ENCODE data around the gene FGD1. TPM values are rescaled to one million over a fixed set of nuclear protein-coding genes. Genes with fewer than 3 reads are reported as not detected.

The FGD1 gene
- total and polyA plus RNA-seq, 2 donors (not counting 3 experiments of a cell fraction or from before 2014, with no cell fraction given) = 6.3 to 19.6 TPM

GRCh38 chrX:54484666-54485065, 11.4 kb downstream of the FGD1 start:
- Histone ChIP-seq H3K9ac (replicated peaks; ENCODE audit: extremely low read depth, insufficient read depth, low read length) (no peak overlapping the region), H3K9me3 (replicated peaks; ENCODE audit: control insufficient read depth, insufficient read depth, low read length) (no peaks in the 10 kb centered on the region), H3K79me2 (ENCODE audit: control insufficient read depth, insufficient read depth, low read length) (peaks cover 2% of the 10 kb centered on the region), H3K4me3 (replicated peaks in 1 of 3; ENCODE audit: insufficient read depth in 1 of 3, low read depth in 1 of 3, low read length in 3 of 3) (no peak overlapping the region), H3K4me2 (ENCODE audit: insufficient read depth, low read length) (no peak overlapping the region), H3K9me1 (replicated peaks; ENCODE audit: control insufficient read depth, extremely low read depth, insufficient read depth, low read length) (no peaks in the 10 kb centered on the region), H3K4me1 (ENCODE audit: control insufficient read depth, extremely low read depth, insufficient read depth, low read length) (peaks cover 18% of the 10 kb centered on the region), H2AFZ (ENCODE audit: low read depth, low read length) (no peak overlapping the region), H3K27me3 (ENCODE audit: control insufficient read depth in 2 of 2, insufficient read depth in 2 of 2, low read length in 2 of 2) (no peaks in the 10 kb centered on the region), H4K20me1 (replicated peaks; ENCODE audit: control insufficient read depth, extremely low read depth, insufficient read depth, low read length) (no peaks in the 10 kb centered on the region), H3K27ac (ENCODE audit: insufficient read depth, low read depth, low read length) (no peak overlapping the region), H3K36me3 (ENCODE audit: control insufficient read depth in 2 of 2, extremely low read depth in 1 of 2, insufficient read depth in 2 of 2, low read length in 2 of 2) (no peaks in the 10 kb centered on the region)
- intact Hi-C loops (cut with micrococcal nuclease) = loop anchor here (1.0 kb wide), 1 partner anchor 8 kb away; no protein-coding TSS in a partner anchor
- no peak for DNase-seq (ENCODE audit: low read depth, low spot score)
- TF ChIP-seq JUN (IDR thresholded peaks at IDR 0.05; ENCODE audit: borderline replicate concordance, insufficient read depth, insufficient read length, low read depth) = no peak
- no peak for TF ChIP-seq CTCF (IDR thresholded peaks at IDR 0.05; ENCODE audit: extremely low read depth in 1 of 2, insufficient read depth in 1 of 2, low read depth in 1 of 2, low read length in 2 of 2)
- TF ChIP-seq FOS (IDR thresholded peaks at IDR 0.05; ENCODE audit: borderline replicate concordance, insufficient read depth, low read length) = no peak
- TF ChIP-seq POLR2AphosphoS5 (IDR thresholded peaks at IDR 0.05; ENCODE audit: insufficient read depth, low read depth, low read length) = no peak
- TF ChIP-seq EZH2 (IDR thresholded peaks at IDR 0.05; ENCODE audit: borderline replicate concordance, low read depth, low read length, severe bottlenecking) = no peak
- CTCF ChIA-PET = no interaction called here
- no TSS peak for BruUV-seq (replicated peaks)
- POLR2A ChIA-PET = no interaction called here
- FAIRE-seq = peak; percentile 59
- dilution Hi-C loops (cut with MboI; ENCODE audit: extremely low pct_ligation_motif_present, low sequenced_read_pairs) = no loop called here

- intact Hi-C loops (cut with micrococcal nuclease) = loop anchor here (1.0 to 2.0 kb wide), 2 partner anchors 8 to 43 kb away; partner anchors contain the start of gene TSR2
- H4K20me1 ChIP-seq (replicated peaks; ENCODE audit: control insufficient read depth, extremely low read depth, insufficient read depth, low read length) = no peaks in the 10 kb centered on the region
- POLR2A ChIA-PET = no interaction called here
- CTCF ChIA-PET = no interaction called here
- peak overlapping the region; percentile 47 for H2AFZ ChIP-seq (ENCODE audit: low read depth, low read length)
- no peaks in the 10 kb centered on the region for H3K27me3 ChIP-seq (ENCODE audit: control insufficient read depth in 2 of 2, insufficient read depth in 2 of 2, low read length in 2 of 2)
- H3K36me3 ChIP-seq (ENCODE audit: control insufficient read depth in 2 of 2, extremely low read depth in 1 of 2, insufficient read depth in 2 of 2, low read length in 2 of 2) = no peaks in the 10 kb centered on the region
- dilution Hi-C loops (cut with MboI; ENCODE audit: extremely low pct_ligation_motif_present, low sequenced_read_pairs) = no loop called here
- no TSS peak for BruUV-seq (replicated peaks)
- H3K9ac ChIP-seq (replicated peaks; ENCODE audit: extremely low read depth, insufficient read depth, low read length) = no peak overlapping the region
- H3K9me3 ChIP-seq (replicated peaks; ENCODE audit: control insufficient read depth, insufficient read depth, low read length) = no peaks in the 10 kb centered on the region
- peaks cover 18% of the 10 kb centered on the region for H3K4me1 ChIP-seq (ENCODE audit: control insufficient read depth, extremely low read depth, insufficient read depth, low read length)
- no peak overlapping the region for H3K4me2 ChIP-seq (ENCODE audit: insufficient read depth, low read length)
- FAIRE-seq (peak; percentile 38), DNase-seq (ENCODE audit: low read depth, low spot score) (no peak)
- no peak for TF ChIP-seq JUN (IDR thresholded peaks at IDR 0.05; ENCODE audit: borderline replicate concordance, insufficient read depth, insufficient read length, low read depth)
- no peak for TF ChIP-seq FOS (IDR thresholded peaks at IDR 0.05; ENCODE audit: borderline replicate concordance, insufficient read depth, low read length)
- no peak for TF ChIP-seq MYC (IDR thresholded peaks at IDR 0.05; ENCODE audit: low read depth, low read length)
- no peak for TF ChIP-seq GATA2 (IDR thresholded peaks at IDR 0.05; ENCODE audit: insufficient read depth, insufficient read length, low read depth, low read length)
- no peak for TF ChIP-seq MAX (IDR thresholded peaks at IDR 0.05; ENCODE audit: insufficient read depth, insufficient read length)
- no peak for TF ChIP-seq POLR2AphosphoS5 (IDR thresholded peaks at IDR 0.05; ENCODE audit: insufficient read depth, low read depth, low read length)
- no peak for TF ChIP-seq CTCF (IDR thresholded peaks at IDR 0.05; ENCODE audit: extremely low read depth in 1 of 2, insufficient read depth in 1 of 2, low read depth in 1 of 2, low read length in 2 of 2)
- no peak for TF ChIP-seq POLR2A (IDR thresholded peaks at IDR 0.05; ENCODE audit: low read depth, low read length)
- TF ChIP-seq EZH2 (IDR thresholded peaks at IDR 0.05; ENCODE audit: borderline replicate concordance, low read depth, low read length, severe bottlenecking) = no peak
- no peaks in the 10 kb centered on the region for H3K9me1 ChIP-seq (replicated peaks; ENCODE audit: control insufficient read depth, extremely low read depth, insufficient read depth, low read length)
- H3K27ac ChIP-seq (ENCODE audit: insufficient read depth, low read depth, low read length) = no peak overlapping the region
- H3K4me3 ChIP-seq (replicated peaks in 1 of 3; ENCODE audit: insufficient read depth in 1 of 3, low read depth in 1 of 3, low read length in 3 of 3) = no peak overlapping the region
- peaks cover 2% of the 10 kb centered on the region for H3K79me2 ChIP-seq (ENCODE audit: control insufficient read depth, insufficient read depth, low read length)
Observed at GRCh38 chrX:54483946-54484345, 12.1 kb downstream of the FGD1 start.

Measured in endothelial cell of umbilical vein (primary cell).